Common myeloid progenitor, CD34-positive (primary cell): ENCODE results near the gene DNAH8.

Experiments
- CTCF ChIA-PET: fragments of 350-600 bp; sonication (Branson Sonifier 250); formaldehyde crosslinking; loops from one replicate; lab custom pipeline; 2021; ENCODE audit warnings: antibody characterized with exemption; lab: Charles Lee
- POLR2A ChIA-PET: fragments of 350-600 bp; sonication (Branson Sonifier 250); formaldehyde crosslinking; loops from one replicate; lab custom pipeline; 2021; ENCODE audit warnings: antibody characterized with exemption; lab: Charles Lee
- DNase-seq, 3 donors: peaks; one replicate each; pipeline versions ENCODE4 v3.0.0 to v3.0.0-alpha.2; 2013
- H3K27ac ChIP-seq, 2 experiments: 1 replicate in 1 of 2; 2 replicates in 1 of 2; pipeline ENCODE4 v1.7.0; 2013; ENCODE audit warnings: inconsistent platforms in 2 of 2, low read length in 2 of 2, mild to moderate bottlenecking in 2 of 2, low read depth in 1 of 2, moderate library complexity in 1 of 2; ENCODE audit not compliant: severe bottlenecking in 2 of 2, insufficient read depth in 1 of 2, poor library complexity in 1 of 2
- H3K27me3 ChIP-seq, 5 experiments: replicated peaks in 2 of 5; 1 replicate in 3 of 5; 2 replicates in 2 of 5; pipeline versions ENCODE4 v1.6.1 to v1.7.0; 2013; ENCODE audit warnings: low read length in 4 of 5, mild to moderate bottlenecking in 2 of 5, moderate library complexity in 2 of 5, inconsistent platforms in 1 of 5; ENCODE audit not compliant: insufficient read depth in 5 of 5, control insufficient read depth in 4 of 5
- H3K36me3 ChIP-seq, 4 experiments: 1 replicate in 2 of 4; 2 replicates in 2 of 4; pipeline versions ENCODE4 v1.6.1 to v1.7.0; 2013; ENCODE audit warnings: low read length in 3 of 4, control low read depth in 1 of 4, mild to moderate bottlenecking in 1 of 4; ENCODE audit not compliant: control insufficient read depth in 4 of 4, insufficient read depth in 4 of 4
- H3K4me1 ChIP-seq, 4 experiments: 1 replicate in 3 of 4; 2 replicates in 1 of 4; pipeline versions ENCODE4 v1.6.1 to v1.7.1; 2013; ENCODE audit warnings: low read length in 3 of 4, mild to moderate bottlenecking in 3 of 4, control low read depth in 1 of 4, inconsistent platforms in 1 of 4, moderate library complexity in 1 of 4; ENCODE audit not compliant: control insufficient read depth in 4 of 4, insufficient read depth in 4 of 4; ENCODE audit errors: control extremely low read depth in 1 of 4
- H3K4me3 ChIP-seq, 7 experiments: 1 replicate in 4 of 7; 2 replicates in 3 of 7; pipeline versions ENCODE4 v1.5.1 to v1.7.0; 2013; ENCODE audit warnings: mild to moderate bottlenecking in 7 of 7, low read length in 6 of 7, moderate library complexity in 6 of 7, inconsistent platforms in 2 of 7, low read depth in 2 of 7, control low read depth in 1 of 7; ENCODE audit not compliant: insufficient read depth in 4 of 7, control insufficient read depth in 1 of 7; ENCODE audit errors: extremely low read depth in 1 of 7
- H3K9me3 ChIP-seq, 5 experiments: 1 replicate in 4 of 5; 2 replicates in 1 of 5; pipeline versions ENCODE4 v1.6.1 to v1.7.1; 2013; ENCODE audit warnings: low read length in 4 of 5, mild to moderate bottlenecking in 2 of 5, inconsistent platforms in 1 of 5, low read depth in 1 of 5, moderate library complexity in 1 of 5; ENCODE audit not compliant: control insufficient read depth in 4 of 5, insufficient read depth in 2 of 5; ENCODE audit errors: control extremely low read depth in 1 of 5
- WGBS: methylation state at CpG from one replicate; pipeline ENCODE4 v1.1.5; 2013; ENCODE audit not compliant: insufficient coverage; 5-methylcytosine and 5-hydroxymethylcytosine counted together

Gene DNAH8

DNA sequence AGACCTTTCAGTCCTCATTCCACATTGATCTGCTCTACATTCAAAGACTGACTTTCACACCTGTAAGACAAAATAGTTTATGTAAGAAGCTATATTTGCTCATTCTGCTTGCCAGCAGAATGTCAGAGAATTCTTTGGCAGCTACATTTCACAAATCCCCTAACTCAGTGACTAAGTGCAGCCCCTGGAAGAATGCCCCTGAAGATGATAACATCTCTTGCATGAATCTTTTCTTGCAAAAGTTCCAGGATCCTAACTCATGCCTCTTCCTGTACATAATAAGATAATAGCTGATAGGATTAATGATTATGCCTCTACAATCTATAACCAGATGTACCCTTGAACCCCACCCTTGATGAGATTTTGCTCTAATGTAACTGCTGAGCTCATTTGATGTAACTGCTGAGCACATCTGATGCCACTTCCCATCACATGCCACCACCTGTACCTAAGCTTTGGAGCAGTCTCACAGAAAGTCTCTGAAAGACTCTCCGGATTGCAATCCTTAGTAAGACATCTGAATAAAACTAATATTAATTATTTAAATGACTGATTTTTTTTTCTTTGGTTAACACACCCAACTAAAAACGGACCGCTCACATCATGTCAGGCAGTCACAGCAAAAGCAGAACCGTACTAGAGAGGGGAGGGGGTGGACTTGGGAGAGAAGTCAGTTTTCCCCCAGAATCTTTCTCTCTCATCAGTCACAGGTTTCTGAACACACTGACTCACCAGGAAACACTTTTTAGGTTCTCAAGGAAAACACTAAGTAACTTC, 684 bp upstream of the DNAH8 start:
- no CpG with 5 or more reads among the region's 4 CpGs for WGBS
- Histone ChIP-seq H3K27me3 (peaks cover 4 to 27% (median 11%) of the 10 kb centered on the region in 5 experiments), H3K9me3 (peaks cover 0 to 8% (median 0%) of the 10 kb centered on the region in 5 experiments), H3K4me1 (peaks cover 0 to 21% (median 15%) of the 10 kb centered on the region in 4 experiments), H3K36me3 (no peaks in the 10 kb centered on the region), H3K27ac (no peak overlapping the region), H3K4me3 (peak overlapping the region in 6 of 7 experiments; percentile 47 to 71 (median 63))
- CTCF ChIA-PET: no interaction called here
- DNase-seq: peak; percentile 36 to 75 (median 67)
- POLR2A ChIA-PET: no interaction called here

DNA sequence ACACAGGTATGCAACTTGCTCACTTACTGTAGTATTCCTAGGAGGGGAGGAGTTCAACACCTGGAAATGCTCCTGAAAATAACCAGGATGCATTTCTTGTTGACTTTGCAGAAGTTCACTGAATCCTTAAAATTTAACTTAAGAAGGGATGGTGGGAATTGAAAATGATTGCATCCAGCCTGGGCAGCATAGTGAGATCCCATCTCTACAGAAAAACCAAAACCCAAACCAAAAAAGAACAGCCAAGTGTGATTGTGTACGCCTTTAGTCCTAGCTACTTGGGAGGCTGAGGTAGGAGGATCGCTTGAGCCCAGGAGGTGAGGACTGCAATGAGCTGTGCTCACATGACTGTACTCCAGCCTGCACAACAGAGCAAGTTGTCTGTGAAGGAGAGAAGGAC, 1.7 kb downstream of the DNAH8 start:
- peaks cover 4 to 27% (median 11%) of the 10 kb centered on the region in 5 experiments for H3K27me3 ChIP-seq
- peaks cover 0 to 1% (median 0%) of the 10 kb centered on the region in 5 experiments for H3K9me3 ChIP-seq
- H3K36me3 ChIP-seq: no peaks in the 10 kb centered on the region
- DNase-seq: no peak
- POLR2A ChIA-PET: no interaction called here
- no peak overlapping the region for H3K4me3 ChIP-seq
- peaks cover 0 to 21% (median 15%) of the 10 kb centered on the region in 4 experiments for H3K4me1 ChIP-seq
- 100% methylated on average over 2 of the region's 2 CpGs for WGBS
- CTCF ChIA-PET: interaction anchor here (1.2 kb wide), 1 partner anchor 11 kb away, joined by 3 read pairs; no protein-coding TSS in a partner anchor
- H3K27ac ChIP-seq: no peak overlapping the region

DNA sequence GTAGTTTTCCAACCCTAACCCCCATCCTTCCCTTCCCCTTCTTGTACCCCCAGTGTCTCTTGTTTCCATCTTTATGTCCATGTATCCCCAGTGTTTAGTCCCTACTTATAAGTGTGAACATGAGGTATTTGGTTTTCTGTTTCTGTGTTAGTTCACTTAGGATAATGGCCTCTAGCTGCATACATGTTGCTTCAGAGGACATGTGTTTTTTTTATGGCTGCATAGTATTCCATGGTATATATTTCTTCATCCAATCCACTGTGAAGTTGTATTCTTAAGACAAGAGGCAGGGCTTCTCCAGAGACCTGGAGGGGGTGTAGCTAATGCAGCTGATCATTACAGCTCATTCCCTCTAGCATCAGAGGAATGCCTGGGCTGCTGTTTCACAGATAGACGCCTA, 4.2 kb downstream of the DNAH8 start:
- no peak for DNase-seq
- Histone ChIP-seq H3K4me3 (no peak overlapping the region), H3K27me3 (peaks cover 4 to 25% (median 11%) of the 10 kb centered on the region in 5 experiments), H3K27ac (no peak overlapping the region), H3K36me3 (no peaks in the 10 kb centered on the region), H3K4me1 (peaks cover 0 to 12% (median 9%) of the 10 kb centered on the region in 4 experiments), H3K9me3 (peaks cover 0 to 1% (median 0%) of the 10 kb centered on the region in 5 experiments)
- POLR2A ChIA-PET: no interaction called here
- 100% methylated on average over 1 of the region's 1 CpG for WGBS
- CTCF ChIA-PET: interaction anchor here (0.6 kb wide), 1 partner anchor 14 kb away, joined by 3 read pairs; no protein-coding TSS in a partner anchor

DNA sequence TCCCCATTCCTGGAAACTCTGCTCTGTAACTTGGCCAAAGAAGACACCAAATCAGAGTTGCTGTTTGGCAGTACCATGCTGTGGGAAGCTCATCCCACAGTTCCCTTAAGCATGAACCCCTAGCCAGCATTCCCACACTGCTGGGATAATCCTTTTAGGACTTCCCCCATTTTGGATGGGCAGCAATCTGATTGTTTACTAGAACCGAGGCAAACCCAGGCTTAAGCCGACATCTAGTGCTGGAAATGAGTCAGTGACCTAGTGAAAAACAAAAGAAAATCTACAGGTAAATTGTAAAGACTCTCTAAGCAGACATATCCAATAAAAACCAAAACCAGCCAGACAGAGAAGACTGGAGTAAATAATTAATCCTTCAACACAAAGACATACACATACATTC, 5.2 kb downstream of the DNAH8 start:
- POLR2A ChIA-PET: no interaction called here
- no peak overlapping the region for H3K4me3 ChIP-seq
- no peak overlapping the region for H3K27ac ChIP-seq
- DNase-seq: no peak
- H3K4me1 ChIP-seq: peaks cover 0 to 2% (median 2%) of the 10 kb centered on the region in 4 experiments
- no peaks in the 10 kb centered on the region for H3K36me3 ChIP-seq
- peaks cover 0 to 1% (median 0%) of the 10 kb centered on the region in 5 experiments for H3K9me3 ChIP-seq
- 0% methylated on average over 1 of the region's 2 CpGs for WGBS
- CTCF ChIA-PET: no interaction called here
- H3K27me3 ChIP-seq: peaks cover 4 to 16% (median 7%) of the 10 kb centered on the region in 5 experiments

DNA sequence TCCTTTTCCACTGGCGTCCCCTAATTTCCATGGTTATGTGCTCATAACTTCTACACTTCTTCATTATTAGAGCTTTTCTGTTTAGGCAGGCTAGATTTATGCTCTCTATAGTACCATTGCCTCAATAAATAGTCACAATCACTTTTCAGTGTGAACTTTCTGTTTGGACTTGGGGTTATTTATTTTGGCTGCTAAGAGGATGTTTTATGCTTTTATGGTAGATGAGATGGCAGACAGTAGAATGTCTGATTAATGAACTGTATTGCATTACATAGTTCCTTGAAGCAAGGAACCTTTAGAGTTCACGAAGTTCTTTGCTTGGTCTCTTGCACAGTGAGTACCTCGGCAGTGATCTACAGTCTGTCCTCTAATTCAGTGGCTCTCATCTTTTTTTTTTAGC, 6.9 kb downstream of the DNAH8 start:
- Histone ChIP-seq H3K36me3 (no peaks in the 10 kb centered on the region), H3K4me3 (no peak overlapping the region), H3K27ac (no peak overlapping the region), H3K27me3 (peaks cover 0 to 4% (median 1%) of the 10 kb centered on the region in 5 experiments), H3K4me1 (peaks cover 0 to 3% (median 0%) of the 10 kb centered on the region in 4 experiments), H3K9me3 (peaks cover 0 to 1% (median 0%) of the 10 kb centered on the region in 5 experiments)
- DNase-seq: no peak
- WGBS: 87% methylated on average over 2 of the region's 3 CpGs
- CTCF ChIA-PET: no interaction called here
- POLR2A ChIA-PET: no interaction called here

DNA sequence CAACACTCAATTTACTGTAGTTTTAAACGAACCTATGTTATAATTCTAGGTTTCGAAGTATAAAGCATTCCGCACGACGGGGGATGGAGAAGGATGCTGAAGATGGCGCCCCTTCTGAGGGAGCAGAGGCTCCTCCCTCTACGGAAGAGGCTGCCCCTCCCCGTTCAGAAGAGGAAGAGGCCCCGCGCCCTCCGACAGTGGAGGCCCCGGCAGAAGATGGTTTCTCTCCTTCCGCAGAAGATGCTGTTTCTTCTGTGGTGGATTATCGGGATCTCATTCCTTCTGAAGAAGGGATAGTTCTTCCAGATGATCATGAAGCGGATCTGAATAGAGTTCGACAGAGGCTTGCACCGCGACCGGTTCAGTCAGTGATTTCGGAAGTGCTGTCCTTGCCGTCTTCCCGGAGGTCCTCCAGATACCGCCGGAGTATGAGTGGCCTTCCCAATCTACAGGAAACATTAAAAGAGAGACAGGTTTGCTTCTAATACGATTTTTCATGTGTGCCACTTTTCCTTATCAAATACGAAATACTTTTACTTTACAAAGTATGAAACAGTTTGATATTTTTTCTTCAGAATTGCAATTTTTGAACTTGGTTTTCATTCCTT, 7.7 kb downstream of the DNAH8 start:
- POLR2A ChIA-PET: no interaction called here
- DNase-seq: no peak
- H3K4me1 ChIP-seq: peaks cover 0 to 3% (median 0%) of the 10 kb centered on the region in 4 experiments
- 97% methylated on average over 20 of the region's 26 CpGs for WGBS
- CTCF ChIA-PET: no interaction called here
- no peaks in the 10 kb centered on the region for H3K27me3 ChIP-seq
- H3K4me3 ChIP-seq: no peak overlapping the region
- no peaks in the 10 kb centered on the region for H3K36me3 ChIP-seq
- H3K27ac ChIP-seq: peak overlapping the region in 1 of 2 experiments; percentile 20
- H3K9me3 ChIP-seq: peaks cover 0 to 1% (median 0%) of the 10 kb centered on the region in 5 experiments

DNA sequence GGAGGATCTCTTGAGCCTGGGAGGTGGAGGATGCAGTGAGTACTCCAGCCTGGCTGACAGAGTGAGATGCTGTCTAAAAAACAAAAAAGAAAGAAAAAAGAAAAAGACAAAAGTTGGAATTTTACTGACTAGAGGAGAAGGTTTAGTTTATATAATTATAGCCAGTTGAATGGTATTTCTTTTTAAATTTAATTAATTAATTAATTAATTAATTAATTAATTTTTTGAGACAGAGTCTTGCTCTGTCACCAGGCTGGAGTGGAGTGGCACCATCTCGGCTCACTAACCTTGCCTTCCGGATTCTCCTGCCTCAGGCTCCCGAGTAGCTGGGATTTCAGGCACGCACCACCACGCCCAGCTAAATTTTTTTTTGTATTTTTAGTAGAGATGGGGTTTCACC, 8.7 kb downstream of the DNAH8 start:
- DNase-seq: no peak
- ChIA-PET POLR2A (no interaction called here), CTCF (no interaction called here)
- no CpG with 5 or more reads among the region's 5 CpGs for WGBS
- H3K27ac ChIP-seq: no peak overlapping the region
- no peaks in the 10 kb centered on the region for H3K36me3 ChIP-seq
- H3K9me3 ChIP-seq: peaks cover 0 to 1% (median 0%) of the 10 kb centered on the region in 5 experiments
- no peak overlapping the region for H3K4me3 ChIP-seq
- H3K4me1 ChIP-seq: peaks cover 0 to 3% (median 0%) of the 10 kb centered on the region in 4 experiments
- no peaks in the 10 kb centered on the region for H3K27me3 ChIP-seq
